H1 (cell line): ENCODE results near the gene GDF3. TPM values are rescaled to one million over a fixed set of nuclear protein-coding genes. Genes with fewer than 3 reads are reported as not detected.

ENCODE experiments used
- BRCA1 ChIP-seq: IDR thresholded peaks from 2 replicates; pipeline ENCODE4 v1.6.1; 2012; ENCODE audit warnings: low read depth, low read length, improper control_type of control experiment
- GABPA ChIP-seq: IDR thresholded peaks from 2 replicates; pipeline ENCODE4 v1.6.1; 2011; ENCODE audit warnings: mild to moderate bottlenecking, low read length, moderate library complexity, borderline replicate concordance; ENCODE audit not compliant: insufficient read depth
- KDM4A ChIP-seq: IDR thresholded peaks from one replicate; pipeline ENCODE4 v1.7.1; 2012; ENCODE audit warnings: low read depth, mild to moderate bottlenecking, moderate library complexity, low read length, inconsistent platforms; ENCODE audit not compliant: severe bottlenecking
- SIRT6 ChIP-seq: IDR thresholded peaks from one replicate; pipeline ENCODE4 v1.7.1; 2012; ENCODE audit warnings: low read length, inconsistent platforms
- SUZ12 ChIP-seq: fragments of 200-600 bp; sonication (generic); IDR thresholded peaks from 2 replicates; pipeline ENCODE4 v1.6.1; 2012; ENCODE audit warnings: mild to moderate bottlenecking, inconsistent platforms, low read length, moderate library complexity, mixed read lengths
- polyA plus RNA-seq, 7 experiments: library from polyadenylated mRNA; depleted of rRNA in 3 of 7; stranded (reverse) in 5 of 7; unstranded in 2 of 7; fragments of >200 nt in 5 of 7; fragments of 200-250 nt in 2 of 7; gene quantifications; 1 replicate in 5 of 7; 2 replicates in 1 of 7; 4 replicates in 1 of 7; pipeline versions ENCODE4 v1.2.1 to v1.2.3, GENCODE V29; 2011 to 2013; ENCODE audit warnings: missing spikeins in 2 of 7, mixed read lengths in 2 of 7
- total RNA-seq: library from RNA; stranded (reverse); fragmentation: NEBNext Ultra II Directional; extraction: Animal tissue kit (Norgen Biotek cat#: 25700); gene quantifications from 2 replicates; pipeline ENCODE4 v1.2.1, GENCODE V29; 2021

The GDF3 gene
- total and polyA plus RNA-seq, 2 of the 8 experiments (the other 6 are each of a cell fraction or from before 2014, with no cell fraction given): 4.3 to 16.8 TPM

DNA sequence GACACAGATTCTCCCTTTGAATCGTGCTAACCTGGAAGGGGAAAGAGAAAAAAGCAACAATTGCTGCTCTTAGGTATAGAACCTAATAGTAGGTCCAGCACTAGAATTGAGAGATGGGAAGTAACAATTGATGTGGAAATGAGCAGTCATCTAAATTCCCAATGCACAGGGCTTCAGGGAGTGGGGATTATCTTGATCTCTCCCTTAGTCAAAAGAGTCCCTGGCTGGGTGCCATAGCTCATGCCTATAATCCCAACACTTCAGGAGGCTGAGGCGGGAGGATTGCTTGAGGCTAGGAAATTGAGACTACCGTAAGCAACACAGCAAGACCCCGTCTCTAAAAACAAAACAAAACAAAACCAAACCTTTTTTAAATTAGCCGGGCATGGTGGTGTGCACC lies 33.8 kb downstream of the GDF3 start (continued):
- TF ChIP-seq GABPA: no peak
- no peak for TF ChIP-seq SUZ12
- TF ChIP-seq SIRT6: no peak
- no peak for TF ChIP-seq BRCA1
- TF ChIP-seq KDM4A: no peak
